HG02943 (cell line): ENCODE results near the gene NES.

Experiments used
- ATAC-seq: cut with Tn5 transposase; IDR thresholded peaks from one replicate; pipeline ENCODE4 v1.9.1; 2021; ENCODE audit warnings: mild to moderate bottlenecking, low read depth, moderate library complexity; ENCODE audit not compliant: unreplicated experiment

The NES gene

DNA sequence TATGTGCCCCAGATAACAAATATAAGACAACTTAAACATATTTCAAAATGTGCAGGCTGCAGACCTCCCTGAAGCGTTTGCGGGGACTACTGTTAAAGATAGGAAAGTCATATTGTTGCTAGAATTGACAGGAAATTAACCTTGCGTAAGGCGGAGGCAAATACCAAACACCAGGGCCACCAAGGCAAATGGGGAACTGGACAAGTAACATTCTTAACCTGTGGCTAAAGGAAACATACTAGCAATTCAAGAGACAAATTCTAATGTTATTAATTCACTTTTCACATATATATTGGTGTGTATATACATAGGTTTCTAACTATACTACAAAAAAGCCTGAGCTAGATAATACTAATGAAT is 51.1 kb downstream of the NES start:
- no peak for ATAC-seq

DNA sequence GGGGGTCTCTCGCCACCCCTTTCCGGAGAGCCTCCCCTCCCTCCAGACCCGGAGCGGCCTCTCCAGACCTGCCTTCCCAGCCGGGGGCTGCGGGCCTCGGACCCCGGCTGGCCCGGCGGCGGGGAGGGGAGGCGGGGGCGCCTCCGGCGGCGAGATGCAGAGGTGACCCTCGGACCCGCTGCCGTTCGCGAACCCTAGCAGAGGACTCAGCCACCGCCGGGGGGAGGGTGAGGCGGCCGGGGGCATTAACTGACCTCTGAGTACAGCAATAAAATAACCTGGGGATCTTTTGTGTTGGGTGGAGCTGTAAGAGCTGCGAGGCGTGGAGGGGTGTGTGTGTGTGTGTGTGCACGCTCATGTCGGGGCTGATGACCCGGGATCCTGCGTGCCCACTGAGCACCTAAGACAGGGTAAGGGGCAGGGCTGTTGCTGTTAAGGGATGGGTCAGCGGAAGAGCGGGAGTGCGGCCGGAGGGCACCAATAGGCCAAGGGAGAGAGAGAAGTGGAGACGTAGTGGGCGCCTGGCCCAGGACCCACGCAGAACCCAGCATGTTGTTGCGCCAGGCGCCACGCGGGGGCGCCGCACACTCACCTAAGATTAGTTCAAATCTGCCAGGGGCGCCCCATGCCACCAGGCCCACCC is 51.6 kb downstream of the NES start:
- ATAC-seq: no peak

DNA sequence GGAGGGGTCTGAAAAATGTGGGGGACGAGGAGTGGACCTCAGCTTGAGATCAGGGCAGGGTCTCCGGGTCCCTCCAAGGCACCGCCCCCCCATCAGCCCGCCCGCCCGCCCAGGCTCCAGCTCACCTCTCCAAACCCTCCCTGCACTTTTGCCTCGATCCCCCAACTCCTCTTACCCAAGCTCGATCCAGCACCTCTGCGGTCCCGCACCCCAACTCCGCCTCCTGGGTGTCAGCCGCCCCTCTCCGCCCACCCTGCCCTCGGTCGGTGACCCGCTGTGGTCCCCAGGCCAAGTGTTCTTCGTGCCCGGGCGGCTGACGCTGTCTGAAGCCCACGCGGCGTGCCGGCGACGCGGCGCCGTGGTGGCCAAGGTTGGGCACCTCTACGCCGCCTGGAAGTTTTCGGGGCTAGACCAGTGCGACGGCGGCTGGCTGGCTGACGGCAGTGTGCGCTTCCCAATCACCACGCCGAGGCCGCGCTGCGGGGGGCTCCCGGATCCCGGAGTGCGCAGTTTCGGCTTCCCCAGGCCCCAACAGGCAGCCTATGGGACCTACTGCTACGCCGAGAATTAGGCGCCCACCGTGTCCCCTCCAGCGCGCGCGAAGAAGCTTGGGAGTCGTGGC is 52.3 kb downstream of the NES start:
- no peak for ATAC-seq

DNA sequence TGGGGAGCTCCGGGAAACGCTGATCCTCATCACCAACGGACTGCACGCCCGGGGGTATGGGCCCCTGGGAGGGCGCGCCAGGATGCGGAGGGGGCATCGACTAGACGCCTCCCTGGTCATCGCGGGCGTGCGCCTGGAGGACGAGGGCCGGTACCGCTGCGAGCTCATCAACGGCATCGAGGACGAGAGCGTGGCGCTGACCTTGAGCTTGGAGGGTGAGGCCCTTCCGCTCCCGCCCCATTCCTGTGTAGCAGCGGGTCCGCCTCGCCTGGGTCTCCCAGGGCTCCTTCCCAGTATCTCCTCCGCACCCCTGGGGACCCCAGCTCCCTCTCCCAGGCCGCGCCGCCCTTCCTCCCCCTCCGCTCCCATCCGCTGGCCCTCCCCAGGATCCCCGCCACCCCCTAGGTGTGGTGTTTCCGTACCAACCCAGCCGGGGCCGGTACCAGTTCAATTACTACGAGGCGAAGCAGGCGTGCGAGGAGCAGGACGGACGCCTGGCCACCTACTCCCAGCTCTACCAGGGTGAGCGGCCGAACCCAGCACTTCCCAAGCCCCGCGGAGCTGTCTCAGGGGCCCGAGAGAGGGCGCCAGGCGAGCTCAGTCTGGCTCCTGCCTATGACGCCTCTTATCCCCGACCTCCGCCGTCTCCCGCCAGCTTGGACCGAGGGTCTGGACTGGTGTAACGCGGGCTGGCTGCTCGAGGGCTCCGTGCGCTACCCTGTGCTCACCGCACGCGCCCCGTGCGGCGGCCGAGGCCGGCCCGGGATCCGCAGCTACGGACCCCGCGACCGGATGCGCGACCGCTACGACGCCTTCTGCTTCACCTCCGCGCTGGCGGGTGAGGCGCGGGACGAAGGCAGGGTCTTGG is 53.0 kb downstream of the NES start:
- no peak for ATAC-seq

DNA sequence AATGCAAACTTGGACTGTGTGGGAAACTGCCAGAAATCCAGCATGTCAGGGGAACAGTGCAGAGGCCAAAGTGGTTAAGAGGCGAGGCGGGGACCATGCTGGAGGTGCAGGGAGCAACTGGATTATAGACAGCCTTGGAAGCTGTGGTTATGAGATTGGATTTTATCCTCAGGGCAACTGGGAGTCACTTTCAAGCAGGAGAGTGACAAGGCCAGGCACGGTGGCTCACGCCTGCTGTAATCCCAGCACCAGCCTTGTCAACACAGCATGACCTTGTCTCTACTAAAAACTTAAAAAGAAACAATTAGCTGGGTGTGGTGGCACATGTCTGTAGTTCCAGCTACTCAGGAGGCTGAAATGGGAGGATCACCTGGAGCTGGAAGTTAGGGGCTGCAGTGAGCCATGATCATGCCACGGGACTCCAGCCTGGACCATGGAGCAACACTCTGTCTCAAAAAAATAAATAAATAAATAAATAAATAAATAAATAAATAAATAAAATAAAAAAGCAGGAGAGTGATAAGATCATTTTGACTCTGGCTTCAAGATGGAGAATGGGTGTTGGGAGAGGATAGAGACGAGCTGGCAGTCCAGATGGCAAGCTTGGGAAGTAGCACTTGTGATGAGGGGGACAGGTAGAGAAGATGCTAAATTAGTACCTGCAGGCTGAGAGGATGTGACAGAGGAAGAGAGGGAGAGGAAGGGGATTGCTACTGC is 54.5 kb downstream of the NES start:
- ATAC-seq: no peak

DNA sequence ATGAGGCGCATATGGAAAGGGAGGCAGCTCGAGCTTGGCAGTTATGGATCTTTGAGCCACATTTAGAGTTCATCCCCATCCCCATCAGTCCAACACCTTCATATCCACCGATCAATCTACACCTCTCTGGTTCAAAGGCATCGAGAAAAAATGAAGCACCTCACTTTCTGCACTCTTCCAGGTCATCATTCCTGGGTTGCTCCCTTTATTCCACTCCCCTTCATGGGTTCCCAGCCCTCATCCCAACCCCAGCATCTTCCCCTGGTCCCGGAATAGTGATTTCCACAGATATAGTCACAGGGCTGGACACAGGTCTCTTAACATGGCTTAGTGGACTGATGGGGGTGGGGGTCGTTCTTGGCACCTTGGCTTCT is 57.6 kb downstream of the NES start:
- no peak for ATAC-seq

DNA sequence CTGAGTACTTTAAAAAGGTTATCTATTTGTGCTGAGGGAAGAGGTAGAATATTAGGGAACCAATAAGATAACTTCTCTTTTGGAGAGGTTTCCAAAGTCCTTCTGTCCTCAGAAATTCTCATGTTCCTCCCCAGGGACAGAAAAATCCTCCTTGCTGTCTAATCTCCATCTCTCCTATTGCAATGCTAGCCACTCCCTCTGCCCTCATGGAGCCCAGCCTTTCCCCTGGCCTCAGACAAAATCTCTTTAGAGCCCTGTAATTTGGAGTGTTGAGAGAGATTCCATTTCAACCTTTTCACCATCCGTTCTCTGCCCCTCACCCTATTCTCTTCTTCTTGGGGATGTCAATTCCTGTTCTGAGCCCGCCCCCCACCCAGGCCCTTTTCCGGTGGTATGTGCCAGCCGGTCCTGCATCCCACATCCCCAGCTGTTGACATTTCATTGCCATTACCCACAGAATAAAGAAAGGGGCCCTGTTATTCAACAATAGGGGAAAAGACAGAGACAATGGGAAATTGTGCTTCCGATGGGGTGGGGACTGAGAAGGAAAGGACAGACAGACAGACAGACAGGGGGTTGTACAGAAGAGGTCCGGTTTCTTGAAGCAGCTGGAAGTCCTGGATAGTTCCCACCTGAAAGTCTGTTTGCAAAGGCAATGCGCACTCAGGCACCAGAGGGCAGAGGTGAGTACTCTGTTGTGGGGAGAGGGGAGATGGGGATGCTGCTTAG is 58.2 kb downstream of the NES start, which contains the start of gene HAPLN2:
Gene HAPLN2 (plus strand): TSS at position 563 of the 729 bp plus-strand sequence. CDS start 4,076 bp downstream, outside the sequence.
- no peak for ATAC-seq
